ENCODE data around the gene LTBP1.

The LTBP1 gene

DNA sequence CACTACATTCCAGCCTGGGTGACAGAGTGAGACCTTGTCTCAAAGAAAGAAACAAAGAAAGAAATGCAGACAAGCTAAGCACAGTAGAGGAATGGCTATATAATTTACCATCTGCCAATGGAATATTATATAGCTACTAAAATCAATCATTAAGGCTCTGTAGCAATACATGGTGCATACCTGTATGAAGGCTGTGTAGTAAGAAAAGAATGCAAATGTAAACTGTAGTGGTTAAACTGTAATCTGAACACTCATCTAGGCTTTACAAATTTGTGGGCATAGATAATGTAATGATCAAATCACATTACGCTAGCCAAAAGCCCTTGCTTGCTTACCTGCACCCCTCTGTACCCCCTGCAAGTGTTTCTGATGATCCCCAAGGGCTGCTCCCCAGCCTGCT lies 230.9 kb downstream of the LTBP1 start:
- no peak for DNase-seq (ENCODE audit: low spot score)
- in situ Hi-C loops (cut with MboI; ENCODE audit: low sequenced_read_pairs, unreplicated experiment), result no loop called here
- TF ChIP-seq, protein P1, sequence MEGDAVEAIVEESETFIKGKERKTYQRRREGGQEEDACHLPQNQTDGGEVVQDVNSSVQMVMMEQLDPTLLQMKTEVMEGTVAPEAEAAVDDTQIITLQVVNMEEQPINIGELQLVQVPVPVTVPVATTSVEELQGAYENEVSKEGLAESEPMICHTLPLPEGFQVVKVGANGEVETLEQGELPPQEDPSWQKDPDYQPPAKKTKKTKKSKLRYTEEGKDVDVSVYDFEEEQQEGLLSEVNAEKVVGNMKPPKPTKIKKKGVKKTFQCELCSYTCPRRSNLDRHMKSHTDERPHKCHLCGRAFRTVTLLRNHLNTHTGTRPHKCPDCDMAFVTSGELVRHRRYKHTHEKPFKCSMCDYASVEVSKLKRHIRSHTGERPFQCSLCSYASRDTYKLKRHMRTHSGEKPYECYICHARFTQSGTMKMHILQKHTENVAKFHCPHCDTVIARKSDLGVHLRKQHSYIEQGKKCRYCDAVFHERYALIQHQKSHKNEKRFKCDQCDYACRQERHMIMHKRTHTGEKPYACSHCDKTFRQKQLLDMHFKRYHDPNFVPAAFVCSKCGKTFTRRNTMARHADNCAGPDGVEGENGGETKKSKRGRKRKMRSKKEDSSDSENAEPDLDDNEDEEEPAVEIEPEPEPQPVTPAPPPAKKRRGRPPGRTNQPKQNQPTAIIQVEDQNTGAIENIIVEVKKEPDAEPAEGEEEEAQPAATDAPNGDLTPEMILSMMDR (IDR thresholded peaks at IDR 0.05; ENCODE audit: borderline replicate concordance, control extremely low read depth, extremely low read depth, insufficient read depth, missing control alignments), result no peak

DNA sequence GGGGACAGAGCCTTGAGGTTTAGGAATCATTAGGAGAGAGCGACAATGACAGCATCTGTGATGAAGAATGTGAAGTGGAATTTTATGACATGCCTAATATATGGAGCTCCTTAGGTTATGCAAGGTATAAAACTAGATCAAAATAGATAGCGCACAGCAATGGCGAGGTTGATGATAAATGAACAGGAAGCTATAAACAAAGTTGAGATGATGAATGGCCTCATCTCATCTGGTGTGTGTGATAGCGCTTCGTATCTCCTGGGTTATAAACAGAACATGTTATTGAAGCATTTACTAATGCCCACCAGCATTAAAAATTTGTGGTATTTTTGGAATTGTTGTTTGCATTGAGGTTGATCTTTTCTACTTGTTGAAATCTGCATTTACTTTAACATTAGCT lies 231.5 kb downstream of the LTBP1 start:
- TF ChIP-seq, protein P1 (IDR thresholded peaks at IDR 0.05; ENCODE audit: borderline replicate concordance, control extremely low read depth, extremely low read depth, insufficient read depth, missing control alignments), result no peak
- no peak for DNase-seq (ENCODE audit: low spot score)
- in situ Hi-C loops (cut with MboI; ENCODE audit: low sequenced_read_pairs, unreplicated experiment), result no loop called here

DNA sequence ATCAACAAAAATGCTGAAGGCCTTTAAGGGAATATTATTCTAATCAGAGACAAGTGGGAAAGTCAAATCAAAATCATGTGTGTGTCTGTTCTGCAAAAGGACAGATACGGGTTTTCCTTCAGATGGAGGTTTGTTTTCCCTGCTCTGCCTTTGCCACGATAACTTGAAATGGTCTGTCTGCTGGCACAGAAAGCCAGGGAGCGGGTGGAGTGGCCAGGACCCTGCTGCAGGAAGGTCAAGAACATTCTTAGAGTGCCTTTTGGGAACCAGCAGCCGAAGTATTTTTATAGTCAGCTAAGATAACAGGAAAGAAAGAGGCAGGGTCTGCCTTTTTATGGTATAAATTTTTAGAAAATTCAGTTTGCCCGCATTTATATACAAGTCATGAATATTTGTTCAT lies 234.2 kb downstream of the LTBP1 start:
- in situ Hi-C loops (cut with MboI; ENCODE audit: low sequenced_read_pairs, unreplicated experiment), result no loop called here
- no peak for DNase-seq (ENCODE audit: low spot score)

DNA sequence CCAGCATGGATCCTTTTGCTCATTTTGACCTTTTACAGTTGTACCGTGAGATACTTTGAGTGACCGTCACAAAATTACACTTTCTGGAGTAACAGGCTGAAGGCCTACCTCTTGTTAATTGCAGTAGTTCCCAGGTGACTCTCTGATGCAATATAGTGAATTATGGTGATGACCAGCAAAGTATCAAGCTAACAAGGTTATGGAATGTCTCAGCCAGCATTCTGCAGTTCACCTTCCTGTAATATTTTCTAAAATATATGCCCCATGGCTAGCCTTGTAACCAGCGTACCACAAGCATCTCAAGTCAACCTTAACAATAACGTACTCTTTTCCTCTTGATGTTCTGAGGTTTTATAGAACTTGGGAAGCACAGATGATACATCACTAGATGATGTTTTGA lies 234.7 kb downstream of the LTBP1 start:
- TF ChIP-seq, protein P1 (IDR thresholded peaks at IDR 0.05; ENCODE audit: borderline replicate concordance, control extremely low read depth, extremely low read depth, insufficient read depth, missing control alignments), result no peak
- DNase-seq (ENCODE audit: low spot score), result no peak
- in situ Hi-C loops (cut with MboI; ENCODE audit: low sequenced_read_pairs, unreplicated experiment), result no loop called here

More for the DNA sequence above, 234.2 kb downstream of the LTBP1 start:
- TF ChIP-seq, protein P1 (IDR thresholded peaks at IDR 0.05; ENCODE audit: borderline replicate concordance, control extremely low read depth, extremely low read depth, insufficient read depth, missing control alignments), result no peak

DNA sequence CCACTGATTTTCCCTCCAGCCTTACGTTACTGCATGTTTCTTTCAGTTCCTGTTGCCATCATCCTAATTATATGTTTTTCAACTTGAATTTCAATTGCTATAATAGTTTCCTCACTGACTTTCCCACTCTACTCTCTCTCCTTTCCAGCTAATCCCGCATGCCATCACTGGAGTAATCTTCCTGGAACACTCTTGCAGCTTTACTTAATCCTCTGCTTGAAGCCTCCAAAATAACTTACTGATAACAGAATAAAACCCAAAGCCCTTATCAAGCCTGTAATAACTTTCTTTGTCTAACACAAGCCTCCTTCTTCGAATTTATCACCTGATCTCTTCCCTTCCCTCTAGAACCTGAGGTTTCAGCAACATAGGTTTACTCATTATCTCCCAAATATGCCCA lies 237.3 kb downstream of the LTBP1 start:
- no peak for DNase-seq (ENCODE audit: low spot score)
- TF ChIP-seq, protein P1 (IDR thresholded peaks at IDR 0.05; ENCODE audit: borderline replicate concordance, control extremely low read depth, extremely low read depth, insufficient read depth, missing control alignments), result no peak
- in situ Hi-C loops (cut with MboI; ENCODE audit: low sequenced_read_pairs, unreplicated experiment), result no loop called here

DNA sequence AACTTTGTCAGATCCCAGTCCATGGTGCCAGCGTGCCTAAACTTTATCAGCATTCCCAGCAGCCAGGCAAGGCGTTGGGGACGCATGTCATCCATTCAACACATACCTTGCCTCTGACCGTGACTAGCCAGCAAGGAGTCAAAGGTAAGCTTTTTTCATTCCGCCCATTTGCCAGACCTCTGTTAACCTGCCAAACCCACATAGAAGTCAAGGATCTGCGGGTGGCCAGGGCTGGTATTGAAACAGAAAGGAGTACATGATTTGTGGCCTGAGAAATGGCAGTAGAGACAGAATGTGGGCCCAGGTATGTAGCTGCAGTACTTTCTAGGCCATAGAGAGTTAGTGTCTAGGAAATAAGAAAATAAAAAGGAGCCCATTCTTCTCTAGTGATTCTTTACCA lies 240.2 kb downstream of the LTBP1 start:
- TF ChIP-seq, protein P1 (IDR thresholded peaks at IDR 0.05; ENCODE audit: borderline replicate concordance, control extremely low read depth, extremely low read depth, insufficient read depth, missing control alignments), result no peak
- in situ Hi-C loops (cut with MboI; ENCODE audit: low sequenced_read_pairs, unreplicated experiment), result no loop called here
- no peak for DNase-seq (ENCODE audit: low spot score)

DNA sequence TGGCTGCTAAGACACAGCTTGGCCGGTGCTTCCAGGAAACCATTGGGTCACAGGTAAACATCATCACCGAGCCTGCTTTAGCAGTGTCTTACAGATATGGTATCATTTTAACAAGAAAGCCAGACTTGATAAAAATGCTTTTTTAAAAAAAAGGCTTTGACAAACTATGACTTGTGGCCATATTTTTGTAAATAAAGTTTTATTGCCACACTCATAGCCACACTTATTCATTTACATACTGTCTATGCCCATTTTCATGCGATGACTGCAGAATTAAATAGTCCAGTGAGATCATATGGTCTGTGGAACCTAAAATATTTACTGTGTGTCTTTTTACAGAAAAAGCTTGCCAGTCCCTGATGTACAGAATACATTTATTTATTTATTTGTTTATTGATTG lies 242.0 kb downstream of the LTBP1 start:
- no peak for DNase-seq (ENCODE audit: low spot score)
- in situ Hi-C loops (cut with MboI; ENCODE audit: low sequenced_read_pairs, unreplicated experiment), result no loop called here
- TF ChIP-seq, protein P1 (IDR thresholded peaks at IDR 0.05; ENCODE audit: borderline replicate concordance, control extremely low read depth, extremely low read depth, insufficient read depth, missing control alignments), result no peak

Data from GM13976 (cell line).